WTC11 (cell line): ENCODE data around the gene ARVCF. TPM values are rescaled to one million over a fixed set of nuclear protein-coding genes. Genes with fewer than 3 reads are reported as not detected.

ENCODE experiments used
- ATAC-seq: fragments of 200-7000 bp; cut with Tn5 transposase; 2 replicates; pipeline ENCODE4 v1.10.0; 2021; ENCODE audit warnings: mild to moderate bottlenecking, moderate library complexity
- CTCF ChIA-PET: fragments of 300-600 bp; sonication (Branson Sonifier 250); formaldehyde crosslinking; loops from one replicate; lab custom pipeline; 2021; ENCODE audit warnings: antibody characterized with exemption; lab: Charles Lee
- POLR2A ChIA-PET: fragments of 350-600 bp; sonication (Branson Sonifier 250); formaldehyde crosslinking; loops from one replicate; lab custom pipeline; 2021; ENCODE audit warnings: antibody characterized with exemption; lab: Charles Lee
- DNase-seq: peaks from one replicate; pipeline ENCODE4 v3.0.0; 2021; ENCODE audit warnings: low spot score
- H3K27ac Mint-ChIP-seq: 2 replicates; pipeline ENCODE4 v1.8.0; 2021; ENCODE audit warnings: mixed read lengths
- H3K27me3 Mint-ChIP-seq: 2 replicates; pipeline ENCODE4 v1.8.0; 2021; ENCODE audit warnings: low read depth, mild to moderate bottlenecking, moderate library complexity, mixed read lengths
- H3K36me3 Mint-ChIP-seq: 2 replicates; pipeline ENCODE4 v1.8.0; 2021; ENCODE audit warnings: mixed read lengths
- H3K4me1 Mint-ChIP-seq: 2 replicates; pipeline ENCODE4 v1.8.0; 2022; ENCODE audit warnings: mixed read lengths
- H3K4me3 Mint-ChIP-seq: 2 replicates; pipeline ENCODE4 v1.8.0; 2021; ENCODE audit warnings: mild to moderate bottlenecking, moderate library complexity, mixed read lengths
- H3K9me3 Mint-ChIP-seq: 2 replicates; pipeline ENCODE4 v1.8.0; 2021; ENCODE audit warnings: mixed read lengths
- ATF2 ChIP-seq: sonication (generic); formaldehyde crosslinking; IDR thresholded peaks from 2 replicates; pipeline ENCODE4 v1.8.1; 2022; ENCODE audit warnings: low read depth, missing genetic modification reagents, borderline replicate concordance
- ATF3 ChIP-seq: sonication (generic); formaldehyde crosslinking; conservative IDR thresholded peaks from 2 replicates; pipeline ENCODE4 v1.8.1; 2022; ENCODE audit warnings: mild to moderate bottlenecking, missing genetic modification reagents
- ERG ChIP-seq: fragments of 250-450 bp; sonication (Bioruptor Pico); IDR thresholded peaks from 2 replicates; pipeline ENCODE4 v1.8.0; 2021; ENCODE audit warnings: mild to moderate bottlenecking
- IRF2 ChIP-seq: sonication (generic); formaldehyde crosslinking; IDR thresholded peaks from 2 replicates; pipeline ENCODE4 v1.8.0; 2022; ENCODE audit warnings: low read depth, missing genetic modification reagents, borderline replicate concordance
- MLX ChIP-seq: sonication (generic); formaldehyde crosslinking; IDR thresholded peaks from 2 replicates; pipeline ENCODE4 v1.8.1; 2023; ENCODE audit warnings: mild to moderate bottlenecking, missing genetic modification reagents, moderate library complexity
- MXD4 ChIP-seq: fragments of 250-450 bp; sonication (Bioruptor Pico); IDR thresholded peaks from 2 replicates; pipeline ENCODE4 v1.8.0; 2021; ENCODE audit warnings: mild to moderate bottlenecking, moderate library complexity, borderline replicate concordance
- NR2C2 ChIP-seq: sonication (generic); formaldehyde crosslinking; IDR thresholded peaks from 2 replicates; pipeline ENCODE4 v1.8.0; 2022; ENCODE audit warnings: mild to moderate bottlenecking, missing genetic modification reagents
- NR3C1 ChIP-seq: sonication (generic); formaldehyde crosslinking; conservative IDR thresholded peaks from 2 replicates; pipeline ENCODE4 v1.8.1; 2023; ENCODE audit warnings: low read depth, mild to moderate bottlenecking, missing genetic modification reagents
- PRRX2 ChIP-seq: fragments of 250-450 bp; sonication (Bioruptor Pico); IDR thresholded peaks from 2 replicates; pipeline ENCODE4 v1.8.0; 2021; ENCODE audit warnings: mild to moderate bottlenecking
- SMAD3 ChIP-seq: sonication (generic); formaldehyde crosslinking; IDR thresholded peaks from 2 replicates; pipeline ENCODE4 v1.8.0; 2022; ENCODE audit warnings: missing genetic modification reagents, mild to moderate bottlenecking, borderline replicate concordance
- SMAD4 ChIP-seq: sonication (generic); formaldehyde crosslinking; IDR thresholded peaks from 2 replicates; pipeline ENCODE4 v1.8.0; 2022; ENCODE audit warnings: mild to moderate bottlenecking, missing genetic modification reagents
- SOX15 ChIP-seq: fragments of 250-450 bp; sonication (Bioruptor Pico); IDR thresholded peaks from 2 replicates; pipeline ENCODE4 v1.9.0; 2021; ENCODE audit warnings: mild to moderate bottlenecking
- SP1 ChIP-seq: sonication (generic); formaldehyde crosslinking; conservative IDR thresholded peaks from 2 replicates; pipeline ENCODE4 v1.8.1; 2022; ENCODE audit warnings: missing genetic modification reagents
- STAT6 ChIP-seq: sonication (generic); formaldehyde crosslinking; conservative IDR thresholded peaks from 2 replicates; pipeline ENCODE4 v1.8.1; 2023; ENCODE audit warnings: mild to moderate bottlenecking, low read depth, missing genetic modification reagents, moderate library complexity
- TEAD4 ChIP-seq: sonication (generic); formaldehyde crosslinking; IDR thresholded peaks from 2 replicates; pipeline ENCODE4 v1.8.0; 2022; ENCODE audit warnings: mild to moderate bottlenecking, missing genetic modification reagents
- TP53 ChIP-seq: sonication (generic); formaldehyde crosslinking; IDR thresholded peaks from 2 replicates; pipeline ENCODE4 v1.8.1; 2023; ENCODE audit warnings: mild to moderate bottlenecking, missing genetic modification reagents
- ZBTB21 ChIP-seq: sonication (generic); formaldehyde crosslinking; IDR thresholded peaks from 2 replicates; pipeline ENCODE4 v1.8.1; 2023; ENCODE audit warnings: mild to moderate bottlenecking, missing genetic modification reagents, borderline replicate concordance
- ZNF138 ChIP-seq: sonication (generic); formaldehyde crosslinking; conservative IDR thresholded peaks from 2 replicates; pipeline ENCODE4 v1.8.1; 2022; ENCODE audit warnings: mild to moderate bottlenecking, moderate library complexity, missing genetic modification reagents
- ZNF232 ChIP-seq: sonication (generic); formaldehyde crosslinking; IDR thresholded peaks from 2 replicates; pipeline ENCODE4 v1.8.0; 2022; ENCODE audit warnings: mild to moderate bottlenecking, missing genetic modification reagents
- ZNF263 ChIP-seq: sonication (generic); formaldehyde crosslinking; IDR thresholded peaks from 2 replicates; pipeline ENCODE4 v1.8.1; 2022; ENCODE audit warnings: low read depth, mild to moderate bottlenecking, moderate library complexity, missing genetic modification reagents
- ZNF317 ChIP-seq: sonication (generic); formaldehyde crosslinking; IDR thresholded peaks from 2 replicates; pipeline ENCODE4 v1.8.1; 2023; ENCODE audit warnings: low read depth, mild to moderate bottlenecking, moderate library complexity, missing genetic modification reagents, borderline replicate concordance
- ZNF423 ChIP-seq: fragments of 250-450 bp; sonication (Bioruptor Pico); IDR thresholded peaks from 2 replicates; pipeline ENCODE4 v2.1.2; 2022; ENCODE audit warnings: mild to moderate bottlenecking, moderate library complexity
- ZSCAN18 ChIP-seq: fragments of 250-450 bp; sonication (Bioruptor Pico); IDR thresholded peaks from 2 replicates; pipeline ENCODE4 v2.1.2; 2022; ENCODE audit warnings: mild to moderate bottlenecking, moderate library complexity
- total RNA-seq: library from RNA; stranded (reverse); gene quantifications from 3 replicates; pipeline ENCODE4 v1.2.3, GENCODE V29; 2021

The ARVCF gene
- total RNA-seq, 1 experiment from 2014 or later, result 65.4 TPM

GRCh38 chr22:20061481-20061861 lies 44.8 kb upstream of the ARVCF start:
- Mint-ChIP-seq H3K4me3 (no peak overlapping the region), H3K27me3 (no peaks in the 10 kb centered on the region; the same call in 1 of the 2 replicates), H3K36me3 (no peaks in the 10 kb centered on the region), H3K27ac (no peak overlapping the region)
- no peak for ATAC-seq
- POLR2A ChIA-PET, result no interaction called here
- TF ChIP-seq IRF2 (CRISPR knock-in tag) (no peak), MLX (CRISPR knock-in tag) (no peak), ZNF317 (CRISPR knock-in tag) (no peak), ATF2 (CRISPR knock-in tag) (no peak), SP1 (CRISPR knock-in tag) (no peak), SMAD3 (CRISPR knock-in tag) (no peak), NR2C2 (CRISPR knock-in tag) (no peak), SMAD4 (CRISPR knock-in tag) (no peak), ZBTB21 (CRISPR knock-in tag) (no peak), TP53 (CRISPR knock-in tag) (no peak), ERG (no peak), STAT6 (CRISPR knock-in tag) (no peak), TEAD4 (CRISPR knock-in tag) (no peak), ZSCAN18 (CRISPR knock-in tag) (no peak), MXD4 (CRISPR knock-in tag) (no peak), PRRX2 (CRISPR knock-in tag) (no peak)
- TF ChIP-seq, all 79 proteins: peak for 0
- CTCF ChIA-PET, result interaction anchor here (0.5 kb wide), 1 partner anchor 41 kb away, joined by 4 read pairs; no protein-coding TSS in a partner anchor
- Mint-ChIP-seq H3K4me1 (no peaks in the 10 kb centered on the region), H3K9me3 (no peaks in the 10 kb centered on the region)
- DNase-seq, result no peak

- DNase-seq (peak; percentile 32), ATAC-seq (peak; percentile 66)
- H3K27me3 Mint-ChIP-seq, result no peaks in the 10 kb centered on the region; the same call in 1 of the 2 replicates
- TF ChIP-seq ZNF263 (no peak), NR3C1 (CRISPR knock-in tag) (no peak), SOX15 (CRISPR knock-in tag) (no peak), ERG (no peak), ATF2 (CRISPR knock-in tag) (no peak), ZNF232 (no peak), ZNF138 (no peak), ZNF423 (no peak), ATF3 (CRISPR knock-in tag) (no peak)
Measured at GRCh38 chr22:20060700-20061480, 44.3 kb upstream of the ARVCF start.

More at GRCh38 chr22:20060700-20061480, 44.3 kb upstream of the ARVCF start:
- Mint-ChIP-seq H3K9me3 (no peaks in the 10 kb centered on the region), H3K36me3 (no peaks in the 10 kb centered on the region), H3K4me1 (no peaks in the 10 kb centered on the region), H3K4me3 (no peak overlapping the region), H3K27ac (no peak overlapping the region)
- CTCF ChIA-PET, result interaction anchor here (0.5 to 0.6 kb wide), 2 partner anchors 42 to 342 kb away, joined by 4 read pairs; no protein-coding TSS in a partner anchor
- POLR2A ChIA-PET, result interaction anchor here (0.6 kb wide), 1 partner anchor 55 kb away, joined by 5 read pairs; the partner anchor contains the start of gene RANBP1
